IMR-90 (cell line): ENCODE measurements around the gene DIP2C. TPM values are rescaled to one million over a fixed set of nuclear protein-coding genes. Genes with fewer than 3 reads are reported as not detected.

Experiments
- ATAC-seq: fragments of 200-7000 bp; cut with Tn5 transposase; 2 replicates; pipeline ENCODE4 v1.9.1; 2020; ENCODE audit warnings: low read depth, mild to moderate bottlenecking, moderate library complexity
- BruUV-seq: library from RNA; stranded (reverse); fragments of 400-500 nt; replicated peaks from 2 replicates; lab custom pipeline; 2021; lab: Mats Ljungman, UMichigan
- CTCF ChIA-PET: fragments of 300-600 bp; formaldehyde crosslinking; extraction: SDS; loops from one replicate; lab custom pipeline; 2021; ENCODE audit warnings: antibody characterized with exemption; lab: Yijun Ruan, JAX
- POLR2A ChIA-PET: fragments of 300-600 bp; sonication (Branson Sonifier 250); formaldehyde crosslinking; loops from one replicate; lab custom pipeline; 2022; ENCODE audit warnings: antibody characterized with exemption; ENCODE audit not compliant: unreplicated experiment; lab: Charles Lee
- DNase-seq: peaks from one replicate; pipeline ENCODE4 v3.0.0; 2013
- H2AFZ ChIP-seq: replicated peaks from 2 replicates; pipeline ENCODE3; 2013; ENCODE audit warnings: low read length, mild to moderate bottlenecking; ENCODE audit not compliant: poor library complexity
- H2AK5ac ChIP-seq: 2 replicates; pipeline ENCODE4 v1.6.1; 2013; ENCODE audit warnings: low read depth, low read length, inconsistent platforms
- H2AK9ac ChIP-seq: replicated peaks from 2 replicates; pipeline ENCODE3; 2013; ENCODE audit warnings: mild to moderate bottlenecking, low read depth, low read length, moderate library complexity; ENCODE audit not compliant: poor library complexity
- H2BK120ac ChIP-seq: 2 replicates; pipeline ENCODE4 v1.6.1; 2013; ENCODE audit warnings: low read depth, low read length, inconsistent platforms
- H2BK15ac ChIP-seq: 3 replicates; pipeline ENCODE4 v1.6.1; 2013; ENCODE audit warnings: low read depth, low read length, inconsistent platforms
- H2BK20ac ChIP-seq: 2 replicates; pipeline ENCODE4 v1.6.1; 2013; ENCODE audit warnings: low read depth, mild to moderate bottlenecking, inconsistent platforms, low read length, moderate library complexity
- H2BK5ac ChIP-seq: 2 replicates; pipeline ENCODE4 v1.6.1; 2013; ENCODE audit warnings: mild to moderate bottlenecking, low read depth, low read length, inconsistent platforms; ENCODE audit not compliant: poor library complexity, severe bottlenecking
- H3K14ac ChIP-seq: replicated peaks from 2 replicates; pipeline ENCODE4 v1.6.1; 2013; ENCODE audit warnings: low read depth, low read length, inconsistent platforms
- H3K18ac ChIP-seq: 2 replicates; pipeline ENCODE4 v1.6.1; 2013; ENCODE audit warnings: low read depth, low read length, control low read depth
- H3K23ac ChIP-seq: 2 replicates; pipeline ENCODE4 v1.6.1; 2013; ENCODE audit warnings: low read depth, low read length, inconsistent platforms
- H3K27ac ChIP-seq: 2 replicates; pipeline ENCODE4 v1.5.1; 2013; ENCODE audit warnings: mild to moderate bottlenecking, control low read depth, low read length; ENCODE audit not compliant: insufficient read depth
- H3K27me3 ChIP-seq: 2 replicates; pipeline ENCODE4 v1.6.1; 2013; ENCODE audit warnings: low read length; ENCODE audit not compliant: control insufficient read depth, insufficient read depth
- H3K36me3 ChIP-seq: 2 replicates; pipeline ENCODE4 v1.6.1; 2013; ENCODE audit warnings: low read length, mixed read lengths; ENCODE audit not compliant: control insufficient read depth, insufficient read depth
- H3K4ac ChIP-seq: 2 replicates; pipeline ENCODE4 v1.6.1; 2013; ENCODE audit warnings: low read depth, low read length, inconsistent platforms
- H3K4me1 ChIP-seq: 2 replicates; pipeline ENCODE4 v1.6.1; 2013; ENCODE audit warnings: low read length, mixed read lengths; ENCODE audit not compliant: control insufficient read depth, insufficient read depth
- H3K4me2 ChIP-seq: 2 replicates; pipeline ENCODE4 v1.6.1; 2013; ENCODE audit warnings: low read depth, mild to moderate bottlenecking, control low read depth, low read length, moderate library complexity
- H3K4me3 ChIP-seq: 2 replicates; pipeline ENCODE4 v1.5.1; 2013; ENCODE audit warnings: low read depth, mild to moderate bottlenecking, control low read depth, low read length, moderate library complexity; ENCODE audit not compliant: insufficient read depth
- H3K56ac ChIP-seq: 2 replicates; pipeline ENCODE4 v1.6.1; 2013; ENCODE audit warnings: low read length, inconsistent platforms; ENCODE audit not compliant: insufficient read depth; ENCODE audit errors: extremely low read depth
- H3K79me1 ChIP-seq, 2 experiments: 2 replicates each; pipeline ENCODE4 v1.6.1; 2013; ENCODE audit warnings: low read length in 2 of 2, inconsistent platforms in 1 of 2, low read depth in 1 of 2
- H3K9ac ChIP-seq: 2 replicates; pipeline ENCODE4 v1.6.1; 2013; ENCODE audit warnings: low read depth, low read length, control low read depth
- H3K9me1 ChIP-seq: 2 replicates; pipeline ENCODE4 v1.6.1; 2013; ENCODE audit warnings: low read length, inconsistent platforms; ENCODE audit not compliant: insufficient read depth
- H3K9me3 ChIP-seq: 2 replicates; pipeline ENCODE4 v1.6.1; 2013; ENCODE audit warnings: low read length; ENCODE audit not compliant: control insufficient read depth, insufficient read depth
- H4K20me1 ChIP-seq: 2 replicates; pipeline ENCODE4 v1.6.1; 2013; ENCODE audit warnings: low read length, inconsistent platforms; ENCODE audit not compliant: insufficient read depth
- H4K5ac ChIP-seq: 2 replicates; pipeline ENCODE4 v1.6.1; 2013; ENCODE audit warnings: mild to moderate bottlenecking, low read depth, low read length, control low read depth
- H4K8ac ChIP-seq, 2 experiments: 2 replicates each; pipeline ENCODE4 v1.6.1; 2013; ENCODE audit warnings: low read depth in 2 of 2, low read length in 2 of 2, control low read depth in 1 of 2, inconsistent platforms in 1 of 2
- H4K91ac ChIP-seq: 2 replicates; pipeline ENCODE4 v1.6.1; 2013; ENCODE audit warnings: low read depth, low read length, inconsistent platforms; ENCODE audit not compliant: insufficient read depth
- BHLHE40 ChIP-seq: fragments of 150-350 bp; IDR thresholded peaks from 2 replicates; pipeline ENCODE4 v1.6.1; 2016; ENCODE audit warnings: mild to moderate bottlenecking, low read depth, low read length
- CHD1 ChIP-seq: IDR thresholded peaks from 2 replicates; pipeline ENCODE4 v1.6.1; 2012; ENCODE audit warnings: low read depth, low read length, improper control_type of control experiment
- MAFK ChIP-seq: IDR thresholded peaks from 2 replicates; pipeline ENCODE4 v1.6.1; 2012; ENCODE audit warnings: low read depth, low read length, improper control_type of control experiment
- MAZ ChIP-seq: IDR thresholded peaks from 2 replicates; pipeline ENCODE4 v1.6.1; 2012; ENCODE audit warnings: low read depth, mild to moderate bottlenecking, low read length, improper control_type of control experiment, moderate library complexity, borderline replicate concordance
- NFE2L2 ChIP-seq: fragments of 150-350 bp; IDR thresholded peaks from 2 replicates; pipeline ENCODE4 v1.6.1; 2016; ENCODE audit warnings: low read depth, mild to moderate bottlenecking, low read length
- RAD21 ChIP-seq: IDR thresholded peaks from 2 replicates; pipeline ENCODE4 v1.6.1; 2012; ENCODE audit warnings: low read length, improper control_type of control experiment
- RCOR1 ChIP-seq: IDR thresholded peaks from 2 replicates; pipeline ENCODE4 v1.6.1; 2012; ENCODE audit warnings: mild to moderate bottlenecking, low read length, improper control_type of control experiment; ENCODE audit not compliant: insufficient replicate concordance
- RFX5 ChIP-seq: IDR thresholded peaks from 2 replicates; pipeline ENCODE4 v1.8.0; 2012; ENCODE audit warnings: low read depth, mild to moderate bottlenecking, low read length, moderate library complexity
- SMC3 ChIP-seq: fragments of 150-350 bp; IDR thresholded peaks from 2 replicates; pipeline ENCODE4 v1.6.1; 2016; ENCODE audit warnings: low read depth, mild to moderate bottlenecking, antibody characterized with exemption, low read length, moderate library complexity
- WGBS, 2 experiments: methylation state at CpG; one replicate each; pipeline versions ENCODE4 v1.1.5 to v1.1.7; 2013; ENCODE audit warnings: missing lambda C conversion rate in 2 of 2; ENCODE audit not compliant: insufficient read length in 1 of 2; ENCODE audit errors: extremely low coverage in 2 of 2; 5-methylcytosine and 5-hydroxymethylcytosine counted together
- dilution Hi-C: fragments of 300-500 bp; cut with HindIII; formaldehyde crosslinking; loops from one replicate; pipeline ENCODE4 v1.14.3; 2018; ENCODE audit warnings: low sequenced_read_pairs; ENCODE audit not compliant: unreplicated experiment
- in situ Hi-C: fragments of 300-500 bp; cut with MboI; formaldehyde crosslinking; loops from 3 replicates; pipeline ENCODE4 v1.14.3; 2019; ENCODE audit warnings: low sequenced_read_pairs, inconsistent platforms, mixed read lengths
- intact Hi-C: fragments of 100-400 bp; cut with micrococcal nuclease; formaldehyde crosslinking; loops from 2 replicates; pipeline ENCODE4 v1.10.0; 2022
- polyA plus RNA-seq, 3 experiments: library from polyadenylated mRNA; depleted of rRNA; stranded (reverse); fragments of >200 nt; gene quantifications; 2 replicates each; pipeline ENCODE4 v1.2.3, GENCODE V29; 2012; ENCODE audit warnings: low replicate concordance in 1 of 3
- total RNA-seq: library from RNA; depleted of rRNA; stranded (reverse); fragments of >200 nt; gene quantifications from 2 replicates; pipeline ENCODE4 v1.2.3, GENCODE V29; 2012
- TF ChIP-seq, protein P1 (sequence below): fragments of 150-350 bp; IDR thresholded peaks from 2 replicates; pipeline ENCODE4 v1.6.1; 2016; ENCODE audit warnings: low read depth, mild to moderate bottlenecking, low read length, moderate library complexity, borderline replicate concordance
- TF ChIP-seq, protein P2 (sequence below): conservative IDR thresholded peaks from 2 replicates; pipeline ENCODE4 v1.5.1; 2012; ENCODE audit warnings: mild to moderate bottlenecking, low read depth, low read length, improper control_type of control experiment
- TF ChIP-seq, protein P3 (sequence below): fragments of 150-350 bp; IDR thresholded peaks from 2 replicates; pipeline ENCODE4 v1.6.1; 2017; ENCODE audit warnings: mild to moderate bottlenecking, antibody characterized with exemption, low read length, low read depth

The DIP2C gene
- total and polyA plus RNA-seq, 2 of the 4 experiments (the other 2 are of a cell fraction): 8.6 to 17.3 TPM

DNA sequence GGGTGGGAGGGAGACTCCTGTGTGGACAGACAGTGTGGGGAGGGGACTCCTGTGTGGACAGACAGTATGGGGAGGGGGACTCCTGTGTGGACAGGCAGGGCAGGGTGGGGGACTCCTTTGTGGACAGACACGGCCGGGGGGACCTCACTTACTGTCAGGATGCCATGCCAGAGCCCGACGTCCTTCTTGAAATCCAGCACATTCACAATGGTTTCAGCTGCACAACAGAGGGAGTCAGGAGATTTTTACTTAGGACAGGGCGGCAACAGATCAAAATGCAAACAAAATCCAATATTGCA, 301.9 kb downstream of the DIP2C start:
- BruUV-seq: no TSS peak
- dilution Hi-C loops: no loop called here
- no peak overlapping the region for H3K56ac ChIP-seq
- no peak overlapping the region for H2BK20ac ChIP-seq
- H3K9me3 ChIP-seq: no peaks in the 10 kb centered on the region
- no peak overlapping the region for H2AFZ ChIP-seq
- H4K91ac ChIP-seq: no peak overlapping the region
- ATAC-seq: no peak
- H3K4me2 ChIP-seq: no peak overlapping the region
- in situ Hi-C loops: no loop called here
- H2AK9ac ChIP-seq: no peak overlapping the region
- no peak overlapping the region for H3K4me3 ChIP-seq
- intact Hi-C loops: no loop called here
- H3K9me1 ChIP-seq: peaks cover 18% of the 10 kb centered on the region
- no peak overlapping the region for H3K23ac ChIP-seq
- H3K4me1 ChIP-seq: no peaks in the 10 kb centered on the region
- H3K27me3 ChIP-seq: no peaks in the 10 kb centered on the region
- H3K14ac ChIP-seq: no peak overlapping the region
- H3K9ac ChIP-seq: no peak overlapping the region
- H2BK15ac ChIP-seq: no peak overlapping the region
- no peak overlapping the region for H4K8ac ChIP-seq
- H3K36me3 ChIP-seq: peaks cover 50% of the 10 kb centered on the region
- no peak overlapping the region for H3K4ac ChIP-seq
- H3K79me1 ChIP-seq: peaks cover 6 to 18% of the 10 kb centered on the region in 2 experiments; a peak in 3 of 4 replicates
- CTCF ChIA-PET: no interaction called here
- DNase-seq: no peak
- H3K27ac ChIP-seq: no peak overlapping the region
- no peak for TF ChIP-seq NFE2L2
- no peak for TF ChIP-seq BHLHE40
- TF ChIP-seq RAD21: no peak
- no peak for TF ChIP-seq SMC3
- TF ChIP-seq RFX5: no peak
- TF ChIP-seq, protein P1, sequence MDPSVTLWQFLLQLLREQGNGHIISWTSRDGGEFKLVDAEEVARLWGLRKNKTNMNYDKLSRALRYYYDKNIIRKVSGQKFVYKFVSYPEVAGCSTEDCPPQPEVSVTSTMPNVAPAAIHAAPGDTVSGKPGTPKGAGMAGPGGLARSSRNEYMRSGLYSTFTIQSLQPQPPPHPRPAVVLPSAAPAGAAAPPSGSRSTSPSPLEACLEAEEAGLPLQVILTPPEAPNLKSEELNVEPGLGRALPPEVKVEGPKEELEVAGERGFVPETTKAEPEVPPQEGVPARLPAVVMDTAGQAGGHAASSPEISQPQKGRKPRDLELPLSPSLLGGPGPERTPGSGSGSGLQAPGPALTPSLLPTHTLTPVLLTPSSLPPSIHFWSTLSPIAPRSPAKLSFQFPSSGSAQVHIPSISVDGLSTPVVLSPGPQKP: no peak
- no peak for TF ChIP-seq RCOR1
- TF ChIP-seq MAZ: no peak
- TF ChIP-seq CHD1: no peak
- TF ChIP-seq MAFK: no peak
- TF ChIP-seq, protein P2, sequence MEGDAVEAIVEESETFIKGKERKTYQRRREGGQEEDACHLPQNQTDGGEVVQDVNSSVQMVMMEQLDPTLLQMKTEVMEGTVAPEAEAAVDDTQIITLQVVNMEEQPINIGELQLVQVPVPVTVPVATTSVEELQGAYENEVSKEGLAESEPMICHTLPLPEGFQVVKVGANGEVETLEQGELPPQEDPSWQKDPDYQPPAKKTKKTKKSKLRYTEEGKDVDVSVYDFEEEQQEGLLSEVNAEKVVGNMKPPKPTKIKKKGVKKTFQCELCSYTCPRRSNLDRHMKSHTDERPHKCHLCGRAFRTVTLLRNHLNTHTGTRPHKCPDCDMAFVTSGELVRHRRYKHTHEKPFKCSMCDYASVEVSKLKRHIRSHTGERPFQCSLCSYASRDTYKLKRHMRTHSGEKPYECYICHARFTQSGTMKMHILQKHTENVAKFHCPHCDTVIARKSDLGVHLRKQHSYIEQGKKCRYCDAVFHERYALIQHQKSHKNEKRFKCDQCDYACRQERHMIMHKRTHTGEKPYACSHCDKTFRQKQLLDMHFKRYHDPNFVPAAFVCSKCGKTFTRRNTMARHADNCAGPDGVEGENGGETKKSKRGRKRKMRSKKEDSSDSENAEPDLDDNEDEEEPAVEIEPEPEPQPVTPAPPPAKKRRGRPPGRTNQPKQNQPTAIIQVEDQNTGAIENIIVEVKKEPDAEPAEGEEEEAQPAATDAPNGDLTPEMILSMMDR: no peak
- TF ChIP-seq, protein P3, sequence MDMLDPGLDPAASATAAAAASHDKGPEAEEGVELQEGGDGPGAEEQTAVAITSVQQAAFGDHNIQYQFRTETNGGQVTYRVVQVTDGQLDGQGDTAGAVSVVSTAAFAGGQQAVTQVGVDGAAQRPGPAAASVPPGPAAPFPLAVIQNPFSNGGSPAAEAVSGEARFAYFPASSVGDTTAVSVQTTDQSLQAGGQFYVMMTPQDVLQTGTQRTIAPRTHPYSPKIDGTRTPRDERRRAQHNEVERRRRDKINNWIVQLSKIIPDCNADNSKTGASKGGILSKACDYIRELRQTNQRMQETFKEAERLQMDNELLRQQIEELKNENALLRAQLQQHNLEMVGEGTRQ: no peak
- no peak overlapping the region for H2BK5ac ChIP-seq
- no peak overlapping the region for H3K18ac ChIP-seq
- no peak overlapping the region for H2BK120ac ChIP-seq
- peaks cover 4% of the 10 kb centered on the region; the same call in 1 of the 2 replicates for H4K20me1 ChIP-seq
- no peak overlapping the region for H4K5ac ChIP-seq
- 93% methylated on average over 3 of the region's 5 CpGs; no CpG with 5 or more reads in 1 of the 2 experiments for WGBS, 2 experiments
- POLR2A ChIA-PET: no interaction called here
- no peak overlapping the region for H2AK5ac ChIP-seq
